NCI-H69 (cell line): ENCODE measurements around the gene EFCAB8.
"Not testable (repeated sequence)": the region's sequence is repeated elsewhere in the genome, so short reads cannot be mapped to it uniquely, and the experiment has no call there.

ENCODE experiments used
- DNase-seq: peaks from one replicate; lab custom pipeline; 2025; lab: John Stamatoyannopoulos, UW

Gene EFCAB8

GRCh38 chr20:32972181-32973076 is 113.7 kb downstream of the EFCAB8 start:
- DNase-seq, result no peak

- no peak for DNase-seq
Measured at GRCh38 chr20:32973077-32973717, 114.5 kb downstream of the EFCAB8 start.

- not testable (repeated sequence) for DNase-seq
Measured at GRCh38 chr20:32974204-32975064, 115.7 kb downstream of the EFCAB8 start.

- DNase-seq, result not testable (repeated sequence)
Measured at GRCh38 chr20:32975121-32975520, 116.4 kb downstream of the EFCAB8 start.

- no peak for DNase-seq
Measured at GRCh38 chr20:32975698-32976674, 117.3 kb downstream of the EFCAB8 start.

- DNase-seq, result no peak
Measured at GRCh38 chr20:32976746-32977145, 118.0 kb downstream of the EFCAB8 start.

- no peak for DNase-seq
Measured at GRCh38 chr20:32977281-32978008, 118.7 kb downstream of the EFCAB8 start.

- DNase-seq, result no peak
Measured at GRCh38 chr20:32978009-32978335, 119.2 kb downstream of the EFCAB8 start.

GRCh38 chr20:32979201-32979998 is 120.7 kb downstream of the EFCAB8 start:
- DNase-seq, result no peak

- peak; percentile 44 for DNase-seq
Measured at GRCh38 chr20:32980131-32980941, 121.6 kb downstream of the EFCAB8 start.

- DNase-seq, result no peak
Measured at GRCh38 chr20:32980990-32981389, 122.3 kb downstream of the EFCAB8 start.

GRCh38 chr20:32982617-32983458 is 124.1 kb downstream of the EFCAB8 start:
- peak; percentile 75 for DNase-seq

- DNase-seq, result no peak
Measured at GRCh38 chr20:32983459-32984112, 124.9 kb downstream of the EFCAB8 start.

- DNase-seq, result no peak
Measured at GRCh38 chr20:32984196-32984595, 125.5 kb downstream of the EFCAB8 start.

- DNase-seq, result no peak
Measured at GRCh38 chr20:32984631-32985354, 126.1 kb downstream of the EFCAB8 start.

GRCh38 chr20:32985596-32985995 is 126.9 kb downstream of the EFCAB8 start:
- no peak for DNase-seq
